Heart right ventricle (tissue), 16 donors: ENCODE data around the gene GRK1. TPM values are rescaled to one million over a fixed set of nuclear protein-coding genes. Genes with fewer than 3 reads are reported as not detected.
"Not testable (repeated sequence)": the region's sequence is repeated elsewhere in the genome, so short reads cannot be mapped to it uniquely, and the experiment has no call there.

ENCODE experiments used
- ATAC-seq, 8 donors: fragments of 200-7000 bp; cut with Tn5 transposase; one replicate each; pipeline ENCODE4 v1.9.1; 2020; ENCODE audit warnings: mild to moderate bottlenecking in 8 of 8, moderate library complexity in 8 of 8, moderate number of reproducible peaks in 1 of 8
- DNase-seq, 2 donors: peaks; one replicate each; pipeline ENCODE4 v3.0.0-alpha.2; 2020
- H3K27ac ChIP-seq, 10 donors: fragments of 200-600 bp; sonication (generic) in 2 of 10; one replicate each; pipeline versions ENCODE4 v1.5.0 to v1.8.0; 2020 to 2022; ENCODE audit warnings: mild to moderate bottlenecking in 3 of 10
- H3K27me3 ChIP-seq, 7 donors: fragments of 200-600 bp; one replicate each; pipeline ENCODE4 v1.8.0; 2021 to 2022; ENCODE audit warnings: mild to moderate bottlenecking in 2 of 7
- H3K36me3 ChIP-seq, 9 donors: fragments of 200-600 bp; sonication (generic) in 1 of 9; one replicate each; pipeline versions ENCODE4 v1.5.0 to v1.8.0; 2020 to 2022; ENCODE audit warnings: mild to moderate bottlenecking in 2 of 9
- H3K4me1 ChIP-seq, 9 donors: fragments of 200-600 bp; sonication (generic) in 1 of 9; one replicate each; pipeline versions ENCODE4 v1.5.0 to v1.8.0; 2020 to 2022; ENCODE audit warnings: mild to moderate bottlenecking in 4 of 9
- H3K4me3 ChIP-seq, 10 donors: fragments of 200-600 bp; sonication (generic) in 2 of 10; one replicate each; pipeline versions ENCODE4 v1.5.0 to v1.8.0; 2020 to 2022; ENCODE audit warnings: mild to moderate bottlenecking in 7 of 10, moderate library complexity in 2 of 10
- H3K9me3 ChIP-seq, 11 donors: fragments of 200-600 bp in 10 of 11; sonication (generic) in 2 of 11; one replicate each; pipeline versions ENCODE4 v1.5.0 to v1.8.0; 2013 to 2022; ENCODE audit warnings: mild to moderate bottlenecking in 2 of 11, control low read depth in 1 of 11, moderate library complexity in 1 of 11
- CTCF ChIP-seq, 9 donors: fragments of 200-600 bp; sonication (generic) in 2 of 9; IDR thresholded peaks; one replicate each; pipeline versions ENCODE4 v1.5.0 to v1.8.0; 2021 to 2022; ENCODE audit warnings: antibody characterized with exemption in 9 of 9, mild to moderate bottlenecking in 5 of 9, moderate library complexity in 1 of 9
- WGBS, 2 donors: extraction: QIAGEN DNeasy Blood & Tissue Kit; methylation state at CpG; one replicate each; pipeline ENCODE4 v1.1.7; 2013; ENCODE audit warnings: inconsistent platforms in 1 of 2; 5-methylcytosine and 5-hydroxymethylcytosine counted together
- intact Hi-C, 10 donors: fragments of 100-400 bp; cut with DNase I; formaldehyde crosslinking; loops; one replicate each; pipeline versions ENCODE4 v1.11.1 to v1.14.2; 2022
- polyA plus RNA-seq, 2 donors: library from polyadenylated mRNA; stranded (reverse); fragments of 200-250 nt; gene quantifications; one replicate each; pipeline ENCODE4 v1.2.3, GENCODE V29; 2013
- total RNA-seq, 10 donors: library from RNA; stranded (reverse); fragmentation: NEBNext Ultra II Directional in 3 of 10; extraction: Animal tissue kit (Norgen Biotek cat#: 25700) in 3 of 10; gene quantifications; one replicate each; pipeline versions ENCODE4 v1.2.1 to v1.2.4, GENCODE V29; 2021 to 2023
- donor health status: Arrhythmogenic right ventricular cardiomyopathy.
- donor health status: ischemic (EF 13 %, LVEDD 7.1; RV severe dilation, severe dysfunction).
- donor health status: healthy with polysubstance abuse.
- donor health status: DM: no; HTN: yes; CAD: no.
- donor health status: DM: no; HTN: no; CAD: no.
- donor health status: ischemic (EF 25% LVEDD 6.9; RV normal size, moderate dysfunction).
- donor health status: ischemic (EF 25% LVEDD 5.7; RV mildly dilated, moderate dysfunction).
- donor health status: healthy.
- donor health status: DM: yes; HTN: yes; CAD: no.
- donor health status: Ischemic cardiomyopathy.
- donor health status: ischemic (EF 35%, LVEDD 5.7; RV mildly dilated, moderate dysfunction).
- donor health status: nonischemic (EF 11% LVEDD 7.7; RV severe dilation, severe dysfunction).
- donor health status: DM: yes; HTN: yes; CAD: no.
- donor health status: PGD.
- donor health status: ischemic (EF 29% LVEDD 5.4; RV normal size, mild dysfunction).
- donor health status: nonischemic (EF 23%, LVEDD 6.1; RV moderate dilation, normal function).

The GRK1 gene
- total and polyA plus RNA-seq, 12 donors: 0.01 to 0.79 (median 0.18) TPM; not detected in 4

GRCh38 chr13:113623491-113624234 is 43.4 kb upstream of the GRK1 start:
- H3K27me3 ChIP-seq: no peaks in the 10 kb centered on the region
- intact Hi-C loops: no loop called here
- H3K36me3 ChIP-seq: peaks cover 0 to 31% (median 0%) of the 10 kb centered on the region in 9 donors
- ATAC-seq (peak in 1 of 8 donors; percentile 27), DNase-seq (no peak)
- TF ChIP-seq CTCF (IDR thresholded peaks at IDR 0.05): no peak
- H3K4me1 ChIP-seq: no peaks in the 10 kb centered on the region
- no peak overlapping the region for H3K4me3 ChIP-seq
- 96 to 97% methylated on average over 19 to 20 of the region's 20 CpGs for WGBS, 2 donors
- H3K9me3 ChIP-seq: no peaks in the 10 kb centered on the region
- no peak overlapping the region for H3K27ac ChIP-seq

- Histone ChIP-seq H3K9me3 (no peaks in the 10 kb centered on the region), H3K27me3 (no peaks in the 10 kb centered on the region), H3K27ac (no peak overlapping the region), H3K4me3 (no peak overlapping the region), H3K4me1 (no peaks in the 10 kb centered on the region), H3K36me3 (peaks cover 0 to 36% (median 0%) of the 10 kb centered on the region in 9 donors)
- TF ChIP-seq CTCF (IDR thresholded peaks at IDR 0.05): no peak
- DNase-seq: no peak
- intact Hi-C loops: no loop called here
- WGBS, 2 donors: 91 to 98% methylated on average over 9 of the region's 9 CpGs
- ATAC-seq: no peak
Observed at GRCh38 chr13:113624235-113624587, 42.8 kb upstream of the GRK1 start.

- H3K27ac ChIP-seq, DNase-seq, intact Hi-C loops, H3K4me1 ChIP-seq, ATAC-seq, H3K4me3 ChIP-seq, H3K9me3 ChIP-seq, H3K27me3 ChIP-seq: not testable (repeated sequence)
- WGBS, 2 donors: 95 to 96% methylated on average over 14 of the region's 14 CpGs
- peaks cover 0 to 37% (median 0%) of the 10 kb centered on the region in 9 donors for H3K36me3 ChIP-seq
Observed at GRCh38 chr13:113624640-113625304, 42.2 kb upstream of the GRK1 start.

GRCh38 chr13:113625965-113626721 is 40.9 kb upstream of the GRK1 start:
- intact Hi-C loops: no loop called here
- ATAC-seq (no peak), DNase-seq (peak in 1 of 2 donors; percentile 2)
- no peak for TF ChIP-seq CTCF (IDR thresholded peaks at IDR 0.05)
- Histone ChIP-seq H3K4me3 (no peak overlapping the region), H3K4me1 (no peaks in the 10 kb centered on the region), H3K36me3 (peaks cover 0 to 46% (median 0%) of the 10 kb centered on the region in 9 donors), H3K27me3 (no peaks in the 10 kb centered on the region), H3K9me3 (no peaks in the 10 kb centered on the region), H3K27ac (no peak overlapping the region)
- WGBS, 2 donors: 81 to 83% methylated on average over 24 of the region's 24 CpGs
